Neural progenitor cell (in vitro differentiated cells): Measurements from ENCODE around the gene PPP6R3.

Source experiments
- EZH2 ChIP-seq: fragments of 200-600 bp; sonication (generic); IDR thresholded peaks from 2 replicates; pipeline ENCODE4 v1.6.1; 2017; ENCODE audit warnings: antibody characterized with exemption, mild to moderate bottlenecking, moderate library complexity
- EZH2phosphoT487 ChIP-seq: fragments of 200-600 bp; sonication (generic); IDR thresholded peaks from 2 replicates; pipeline ENCODE4 v1.6.1; 2017; ENCODE audit warnings: antibody characterized with exemption
- TF ChIP-seq, protein P1 (sequence below): fragments of 200-600 bp; sonication (generic); IDR thresholded peaks from 2 replicates; pipeline ENCODE4 v1.5.1; 2017; ENCODE audit warnings: antibody characterized with exemption, mild to moderate bottlenecking

DNA sequence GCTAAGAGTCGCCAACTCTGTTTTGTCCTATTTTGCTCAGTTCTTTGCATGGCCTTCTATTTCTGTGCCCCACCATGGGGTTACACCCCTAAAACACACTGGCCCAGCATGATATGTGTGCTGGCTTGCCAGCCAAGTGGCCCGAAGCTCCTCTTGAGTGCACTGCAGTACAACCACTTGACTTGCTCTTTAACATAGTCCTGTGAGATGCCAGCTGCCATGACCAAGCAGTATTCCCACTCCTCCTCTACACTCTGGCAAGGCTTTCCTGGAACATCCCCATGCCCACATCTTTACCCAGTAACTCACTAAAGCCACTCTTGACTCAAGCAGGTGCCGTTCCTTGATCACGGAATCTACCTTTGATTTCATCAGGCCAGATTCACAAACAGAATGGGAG, 120.9 kb downstream of the PPP6R3 start:
- TF ChIP-seq, protein P1, sequence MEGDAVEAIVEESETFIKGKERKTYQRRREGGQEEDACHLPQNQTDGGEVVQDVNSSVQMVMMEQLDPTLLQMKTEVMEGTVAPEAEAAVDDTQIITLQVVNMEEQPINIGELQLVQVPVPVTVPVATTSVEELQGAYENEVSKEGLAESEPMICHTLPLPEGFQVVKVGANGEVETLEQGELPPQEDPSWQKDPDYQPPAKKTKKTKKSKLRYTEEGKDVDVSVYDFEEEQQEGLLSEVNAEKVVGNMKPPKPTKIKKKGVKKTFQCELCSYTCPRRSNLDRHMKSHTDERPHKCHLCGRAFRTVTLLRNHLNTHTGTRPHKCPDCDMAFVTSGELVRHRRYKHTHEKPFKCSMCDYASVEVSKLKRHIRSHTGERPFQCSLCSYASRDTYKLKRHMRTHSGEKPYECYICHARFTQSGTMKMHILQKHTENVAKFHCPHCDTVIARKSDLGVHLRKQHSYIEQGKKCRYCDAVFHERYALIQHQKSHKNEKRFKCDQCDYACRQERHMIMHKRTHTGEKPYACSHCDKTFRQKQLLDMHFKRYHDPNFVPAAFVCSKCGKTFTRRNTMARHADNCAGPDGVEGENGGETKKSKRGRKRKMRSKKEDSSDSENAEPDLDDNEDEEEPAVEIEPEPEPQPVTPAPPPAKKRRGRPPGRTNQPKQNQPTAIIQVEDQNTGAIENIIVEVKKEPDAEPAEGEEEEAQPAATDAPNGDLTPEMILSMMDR, result no peak
- TF ChIP-seq EZH2phosphoT487 (no peak), EZH2 (no peak)
